Endometrium (tissue), 2 donors: ENCODE results near the gene FIGNL2.
"Not testable (repeated sequence)": the region's sequence is repeated elsewhere in the genome, so short reads cannot be mapped to it uniquely, and the experiment has no call there.

Source experiments
- FAIRE-seq: peaks from 2 replicates; lab custom pipeline; 2012; peaks lifted over from hg19 to GRCh38; lab: Jason Lieb, UNC
- donor health status: control.
- donor health status: control.

Gene FIGNL2

DNA sequence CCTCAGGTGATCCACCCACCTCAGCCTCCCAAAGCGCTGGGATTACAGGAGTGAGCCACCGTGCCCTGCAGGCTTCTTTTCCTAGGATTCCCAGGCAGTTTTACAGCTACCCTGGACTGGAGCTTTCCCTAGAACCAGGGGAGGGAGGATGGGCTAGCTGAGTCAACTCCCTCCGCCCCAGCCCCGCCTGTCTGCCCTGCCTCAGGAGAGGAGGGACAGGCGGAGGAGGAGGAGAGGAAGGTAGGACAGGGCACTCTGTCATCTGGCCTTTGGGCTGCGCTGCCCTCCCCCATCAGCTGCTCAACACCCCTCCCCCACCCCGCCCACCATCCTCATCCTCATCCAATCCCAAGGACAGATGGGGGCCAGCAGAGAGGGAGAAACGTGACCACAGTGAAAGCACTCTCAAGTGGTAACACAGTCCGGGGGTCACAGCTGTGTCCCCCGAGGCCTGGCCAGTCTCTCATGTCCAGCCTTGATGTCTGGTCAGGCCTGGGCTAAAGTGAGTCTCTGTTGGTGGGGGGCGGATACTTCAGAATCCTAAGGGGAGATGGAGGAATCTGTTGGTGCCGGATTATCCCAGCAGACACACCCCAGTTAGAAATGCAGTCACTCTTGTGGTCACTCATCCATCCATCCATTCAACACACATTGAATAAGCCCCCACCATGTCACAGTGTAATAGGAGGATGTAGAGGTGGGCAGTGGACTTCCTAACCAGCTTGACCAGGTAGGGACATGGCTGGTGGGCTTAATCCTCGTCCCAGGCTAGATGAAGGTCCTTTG, 12.3 kb downstream of the FIGNL2 start:
- FAIRE-seq = no peak

DNA sequence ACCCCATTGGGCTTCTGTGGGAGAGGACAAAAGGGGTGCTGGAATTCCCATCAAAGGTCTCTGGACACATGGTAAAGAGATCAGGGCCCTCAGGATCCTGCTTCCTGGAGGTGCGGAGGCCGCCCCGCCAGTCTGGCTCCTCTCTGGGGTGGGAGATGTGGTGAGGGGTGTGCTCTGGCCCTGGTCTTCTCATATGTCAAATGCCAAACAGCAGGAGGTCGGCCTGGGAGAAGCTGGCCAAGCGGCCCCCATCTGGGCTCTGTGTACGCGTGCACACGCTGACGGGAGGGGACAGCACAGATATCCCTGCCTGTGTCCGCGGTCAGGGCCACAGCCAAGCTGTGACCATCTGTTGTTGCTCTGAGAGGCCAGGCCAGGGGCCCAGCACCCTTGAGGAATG, 14.1 kb downstream of the FIGNL2 start:
- FAIRE-seq = no peak

DNA sequence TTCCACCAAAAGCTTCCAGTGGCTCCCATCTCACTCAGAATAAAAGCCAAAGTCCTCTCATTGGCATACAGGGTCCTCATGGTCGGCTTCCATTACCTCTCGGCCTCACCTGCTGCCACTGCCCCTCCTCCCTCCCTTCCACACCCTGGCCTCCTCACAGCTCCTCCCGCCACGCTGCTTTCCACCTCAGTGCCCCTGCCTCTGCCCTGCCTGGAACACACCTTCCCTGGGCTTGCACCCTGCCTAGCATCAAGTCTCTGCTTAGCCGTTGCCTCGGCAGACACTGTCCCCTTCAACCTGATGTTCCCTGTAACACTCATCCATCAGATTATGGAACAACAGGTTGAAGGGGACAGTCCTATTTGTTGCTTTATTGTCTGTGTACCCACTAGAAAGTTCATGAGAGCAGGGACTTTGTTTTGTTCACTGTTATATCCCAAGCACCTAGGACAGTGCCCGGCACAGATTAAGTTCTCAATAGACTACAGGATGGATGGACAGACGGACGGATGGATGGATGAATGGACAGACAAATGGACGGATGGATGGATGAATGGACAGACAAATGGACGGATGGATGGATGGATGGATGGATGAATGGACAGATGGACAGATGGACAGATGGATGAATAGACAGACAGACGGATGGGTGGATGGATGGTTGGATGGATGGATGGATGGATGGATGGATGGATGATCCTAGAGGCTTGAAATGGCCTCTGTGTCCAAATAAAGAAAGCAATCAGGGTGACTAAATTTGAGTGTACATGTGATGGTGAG, 14.9 kb downstream of the FIGNL2 start:
- FAIRE-seq = no peak

DNA sequence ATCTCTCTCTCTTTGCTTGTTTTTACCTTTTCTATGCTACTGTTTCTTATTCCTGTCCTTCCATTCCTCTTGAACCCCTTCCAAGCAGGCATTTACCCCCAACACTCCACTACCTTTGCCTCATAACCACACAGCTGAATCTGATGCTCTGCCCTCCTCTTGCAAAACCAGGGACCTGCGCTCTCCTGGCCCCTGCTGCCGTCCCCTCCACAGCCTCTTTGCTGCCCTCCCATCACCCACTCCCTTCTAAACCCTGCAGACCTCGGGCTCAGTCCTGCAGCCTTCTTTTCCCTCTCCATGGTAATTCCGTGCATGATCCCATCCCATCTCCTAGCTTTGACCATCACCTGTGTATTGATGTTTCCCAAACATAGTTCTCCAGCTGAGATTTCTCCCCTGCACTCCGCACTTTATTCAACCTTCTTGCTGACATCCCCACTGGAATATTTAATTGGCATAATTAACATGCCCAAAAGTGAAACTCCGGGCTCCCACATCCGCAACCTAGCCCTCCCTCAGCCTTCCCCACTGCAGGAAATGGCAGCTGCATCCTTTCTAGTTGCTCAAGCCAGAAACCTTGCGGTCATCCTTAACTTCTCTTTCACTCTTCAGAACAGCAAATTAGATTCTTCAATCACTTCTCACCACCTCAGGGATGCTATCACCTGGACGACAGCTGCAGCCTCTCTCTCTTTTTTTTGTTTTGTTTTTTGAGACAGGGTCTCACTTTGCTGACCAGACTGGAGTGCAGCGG, 16.0 kb downstream of the FIGNL2 start:
- FAIRE-seq = no peak

DNA sequence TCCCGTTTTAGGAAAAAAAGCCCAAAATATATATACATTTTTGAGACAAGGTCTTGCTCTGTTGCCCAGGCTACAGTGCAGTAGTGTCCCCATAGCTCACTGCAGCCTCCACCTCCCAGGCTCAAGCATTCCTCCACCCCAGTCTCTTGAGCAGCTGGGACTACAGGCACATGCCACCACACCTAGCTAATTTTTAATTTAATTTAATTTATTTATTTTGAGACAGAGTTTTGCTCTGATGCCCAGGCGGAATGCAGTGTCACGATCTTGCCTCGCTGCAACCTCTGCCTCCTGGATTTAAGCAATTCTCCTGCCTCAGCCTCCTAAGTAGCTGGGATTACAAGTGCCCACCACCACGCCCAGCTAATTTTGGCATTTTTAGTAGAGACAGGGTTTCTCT, 16.7 kb downstream of the FIGNL2 start:
- not testable (repeated sequence) for FAIRE-seq

DNA sequence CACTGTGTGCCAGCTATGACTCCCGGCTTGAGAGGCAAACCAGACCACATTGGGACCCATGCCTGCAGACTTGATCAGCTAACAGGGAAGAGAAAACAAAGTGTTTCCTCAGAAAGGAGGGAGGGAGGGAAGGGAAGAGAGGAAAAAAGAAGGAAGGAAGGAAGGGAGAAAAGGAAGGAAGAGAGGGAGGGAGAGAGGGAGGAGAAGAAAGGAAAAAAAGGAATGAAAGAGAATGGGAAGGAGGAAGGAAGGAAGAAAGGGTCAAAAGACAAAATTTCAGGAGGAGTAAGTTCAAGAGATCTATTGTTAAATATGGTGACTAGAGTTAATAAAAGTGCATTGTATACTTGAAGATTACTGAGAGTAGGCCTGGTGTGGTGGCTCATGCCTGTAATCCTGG, 18.9 kb downstream of the FIGNL2 start:
- no peak for FAIRE-seq

DNA sequence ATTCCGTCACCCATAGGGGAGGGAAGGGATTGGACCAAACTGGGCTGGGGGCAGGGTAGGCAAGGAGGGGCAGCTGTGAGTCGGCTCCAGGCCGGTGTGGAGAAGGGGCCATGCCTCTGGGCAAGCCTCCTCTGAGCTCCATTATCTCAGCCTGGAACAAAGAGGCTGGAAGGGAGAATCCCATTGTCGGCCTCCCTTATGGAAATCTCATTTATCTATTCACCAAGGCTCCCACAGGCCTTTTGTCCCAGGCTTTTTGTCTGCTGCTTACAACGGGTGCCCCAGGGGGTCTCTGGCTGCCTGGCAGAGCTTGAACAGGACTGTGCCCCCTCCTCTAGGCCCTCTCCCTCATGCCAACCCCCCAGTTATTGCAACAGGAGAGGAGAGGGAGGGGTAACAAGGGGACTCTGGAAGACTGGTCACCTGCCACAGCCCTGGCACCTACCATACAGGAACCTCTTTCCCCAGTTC, 19.5 kb downstream of the FIGNL2 start:
- FAIRE-seq = no peak

DNA sequence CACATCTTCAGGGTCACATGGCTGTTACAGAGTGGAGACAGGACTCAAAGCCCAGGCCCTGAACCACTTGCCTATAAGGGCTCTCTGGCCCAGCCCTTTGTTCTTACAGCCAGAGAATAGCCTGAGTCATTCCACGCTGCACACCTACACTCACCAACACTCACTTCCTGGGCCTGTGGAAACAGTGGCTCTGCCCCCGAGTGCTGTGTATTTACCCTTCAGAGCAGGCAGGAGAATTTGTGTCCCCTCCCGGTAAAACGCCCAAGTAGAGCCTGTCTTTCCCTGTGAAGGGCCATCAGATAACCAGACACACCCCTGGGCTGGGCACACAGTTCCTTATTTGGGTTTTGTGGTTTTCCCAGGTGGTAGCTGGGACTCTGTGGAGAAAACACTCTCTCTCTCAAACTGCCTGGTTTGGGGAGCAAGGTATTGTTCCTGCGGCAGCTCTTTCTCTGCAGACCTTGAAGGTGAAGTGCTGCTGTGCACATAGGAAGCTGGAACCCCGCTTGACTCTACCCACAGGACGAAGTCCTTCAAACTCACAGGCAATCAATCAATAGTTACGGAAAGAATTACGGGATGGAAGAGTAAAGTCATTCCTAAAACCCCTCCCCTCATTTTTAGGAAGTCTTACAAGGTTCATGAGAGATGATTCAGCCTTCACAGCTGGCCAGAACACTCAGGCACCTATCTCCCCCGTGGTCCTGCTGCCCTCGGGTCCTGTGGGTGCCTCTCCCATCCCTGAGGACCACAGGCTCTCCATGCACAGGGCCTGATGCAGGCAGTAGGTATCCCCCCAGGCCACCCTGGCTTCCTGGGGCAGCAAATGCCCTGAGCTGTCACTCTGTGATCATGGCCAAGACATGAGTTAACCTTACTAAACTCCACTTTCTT, 20.3 kb downstream of the FIGNL2 start:
- no peak for FAIRE-seq

DNA sequence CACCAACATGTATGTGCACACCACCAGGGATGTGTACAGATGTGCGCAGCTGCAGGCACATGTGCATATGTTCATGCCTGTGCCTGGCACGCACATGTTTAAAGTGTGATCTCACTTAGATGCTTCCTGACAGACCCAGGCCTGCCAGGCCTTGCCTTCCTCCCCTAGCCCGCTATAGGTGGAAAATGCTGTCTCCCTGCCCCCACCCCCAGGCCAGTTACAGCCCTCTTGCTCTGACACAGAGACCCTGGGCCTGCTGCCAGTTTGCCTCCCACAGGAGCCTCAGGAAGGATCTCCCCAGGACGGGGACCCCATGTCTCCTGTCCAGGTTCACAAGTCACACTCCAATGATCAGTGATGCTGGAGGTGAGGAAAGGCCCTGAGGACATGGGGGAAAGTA, 21.6 kb downstream of the FIGNL2 start:
- no peak for FAIRE-seq

DNA sequence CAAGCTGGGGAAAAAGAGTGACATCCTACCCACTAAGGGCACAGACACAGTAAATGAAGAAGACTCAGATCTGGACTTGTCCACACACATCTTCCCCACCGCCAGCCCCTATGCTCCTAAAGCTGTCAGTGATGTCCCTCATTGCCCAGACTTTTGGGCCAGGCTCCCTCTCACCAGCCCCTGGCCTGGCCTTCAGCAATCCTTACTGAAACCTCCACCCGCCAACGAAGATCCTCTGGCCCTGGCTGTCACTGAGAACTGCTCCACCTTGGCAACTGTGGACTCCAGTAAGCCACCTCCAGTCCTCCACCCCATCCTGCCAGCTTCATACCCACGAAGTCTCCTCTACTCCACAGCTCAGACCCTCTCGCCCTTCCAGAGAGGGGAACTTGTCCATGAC, 23.3 kb downstream of the FIGNL2 start:
- no peak for FAIRE-seq

DNA sequence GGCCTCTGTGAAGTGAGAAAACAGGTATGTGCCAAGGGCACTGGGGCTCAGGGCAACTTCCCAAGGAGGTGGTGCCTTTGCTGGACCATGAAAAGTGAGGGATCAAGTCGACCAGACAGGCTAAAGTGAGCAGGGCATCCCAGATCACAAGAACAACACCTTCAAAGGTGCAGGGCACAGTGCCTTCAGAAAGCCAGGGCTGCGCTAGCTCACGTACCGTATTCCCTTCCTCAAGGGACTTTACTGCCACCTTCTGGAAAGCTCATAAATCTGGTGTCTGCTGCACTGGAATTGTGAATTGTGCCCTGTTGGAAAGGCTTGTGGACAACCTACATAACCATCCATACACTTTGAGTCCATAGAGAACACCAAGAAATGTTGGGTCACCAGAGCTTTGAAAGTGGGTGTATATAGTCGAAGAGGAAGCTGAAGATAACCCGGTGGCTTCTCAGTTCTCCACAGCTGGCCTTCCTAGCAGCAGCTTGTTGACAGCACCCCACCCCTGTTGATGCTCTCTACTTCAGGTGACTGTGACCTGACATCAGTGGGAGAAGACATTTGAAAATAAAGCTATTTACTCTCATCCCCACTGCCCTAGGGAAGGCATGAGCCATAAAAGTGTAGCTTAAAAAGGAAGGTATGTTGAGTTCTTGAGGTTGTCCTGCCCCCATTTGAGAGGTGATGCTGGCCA, 24.5 kb downstream of the FIGNL2 start:
- FAIRE-seq = no peak

DNA sequence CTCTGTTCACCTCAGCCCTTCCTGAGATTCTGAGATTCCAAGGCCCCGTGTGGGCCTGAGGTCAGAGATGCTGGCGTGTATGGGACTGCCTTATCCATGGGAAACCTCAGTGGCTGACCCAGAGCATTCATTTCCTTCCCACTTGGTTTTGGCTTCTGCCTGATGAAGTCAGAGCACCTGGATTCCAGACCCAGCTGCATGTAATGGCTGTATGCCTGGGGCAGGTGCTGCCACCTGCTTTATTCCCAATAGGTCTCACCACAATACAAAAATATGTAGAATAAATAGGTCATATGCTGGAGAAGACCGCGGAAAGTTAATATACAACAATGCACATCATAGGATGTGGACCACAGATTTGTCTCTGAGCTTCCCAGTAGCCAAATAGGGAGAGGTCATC, 25.6 kb downstream of the FIGNL2 start:
- no peak for FAIRE-seq

DNA sequence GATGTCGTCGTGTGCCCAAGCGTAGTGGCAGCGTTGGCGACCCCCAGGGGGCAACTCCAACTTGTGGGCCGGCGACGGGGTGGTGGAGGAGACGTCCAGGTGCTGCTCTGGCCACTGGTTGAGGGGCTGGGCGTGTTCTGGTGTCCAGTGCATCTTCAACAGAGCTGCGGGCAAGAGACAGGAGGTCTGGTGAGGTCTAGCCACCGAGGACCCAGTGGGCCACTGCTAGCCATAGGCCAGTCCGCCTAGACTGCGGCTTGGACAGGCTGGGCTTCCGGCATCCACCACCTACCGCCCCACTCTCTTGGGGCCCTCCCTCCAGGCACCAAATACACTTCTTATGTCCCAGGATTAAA, 26.3 kb downstream of the FIGNL2 start:
- no peak for FAIRE-seq

DNA sequence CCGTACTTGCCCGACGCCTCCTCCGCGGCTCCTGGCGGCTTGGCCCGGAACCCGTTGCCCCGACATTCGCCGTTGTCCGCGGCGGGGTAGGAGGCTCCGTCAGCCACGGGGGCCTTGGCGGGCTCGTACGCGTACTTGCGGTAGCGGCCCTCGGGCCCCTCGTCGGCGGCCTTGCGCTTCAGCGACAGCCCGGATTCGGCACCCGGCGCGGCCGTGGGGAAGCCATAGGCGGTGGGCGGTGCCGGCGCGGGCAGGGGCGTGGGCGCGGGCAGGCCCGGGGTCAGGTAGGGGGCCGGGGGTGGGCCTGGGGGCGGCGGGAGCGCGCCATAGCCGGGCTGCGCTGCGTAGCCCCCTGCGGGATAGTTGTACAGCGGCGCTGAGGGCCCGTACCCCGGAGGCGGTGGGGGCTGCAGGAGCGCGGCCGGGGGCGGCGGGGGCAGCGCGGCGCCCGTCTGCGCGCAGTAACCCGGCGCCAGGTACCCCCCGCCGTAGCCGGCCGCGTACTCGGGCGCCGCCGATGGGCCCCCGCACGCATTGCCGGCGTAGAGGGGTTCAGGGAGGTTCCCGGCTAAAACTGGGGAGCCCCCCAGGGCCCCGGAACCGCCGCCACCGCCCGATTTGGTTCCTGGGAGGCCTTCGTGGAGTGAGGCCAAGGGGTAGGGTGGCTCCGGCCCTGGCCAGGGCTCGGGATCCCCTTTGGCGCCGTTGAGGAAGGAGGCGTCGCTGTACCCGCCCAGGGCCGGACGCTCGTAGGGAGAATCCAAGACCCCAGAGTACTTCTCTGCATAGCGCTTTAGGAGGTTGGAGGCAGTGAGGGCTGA, 26.9 kb downstream of the FIGNL2 start:
- FAIRE-seq = no peak

DNA sequence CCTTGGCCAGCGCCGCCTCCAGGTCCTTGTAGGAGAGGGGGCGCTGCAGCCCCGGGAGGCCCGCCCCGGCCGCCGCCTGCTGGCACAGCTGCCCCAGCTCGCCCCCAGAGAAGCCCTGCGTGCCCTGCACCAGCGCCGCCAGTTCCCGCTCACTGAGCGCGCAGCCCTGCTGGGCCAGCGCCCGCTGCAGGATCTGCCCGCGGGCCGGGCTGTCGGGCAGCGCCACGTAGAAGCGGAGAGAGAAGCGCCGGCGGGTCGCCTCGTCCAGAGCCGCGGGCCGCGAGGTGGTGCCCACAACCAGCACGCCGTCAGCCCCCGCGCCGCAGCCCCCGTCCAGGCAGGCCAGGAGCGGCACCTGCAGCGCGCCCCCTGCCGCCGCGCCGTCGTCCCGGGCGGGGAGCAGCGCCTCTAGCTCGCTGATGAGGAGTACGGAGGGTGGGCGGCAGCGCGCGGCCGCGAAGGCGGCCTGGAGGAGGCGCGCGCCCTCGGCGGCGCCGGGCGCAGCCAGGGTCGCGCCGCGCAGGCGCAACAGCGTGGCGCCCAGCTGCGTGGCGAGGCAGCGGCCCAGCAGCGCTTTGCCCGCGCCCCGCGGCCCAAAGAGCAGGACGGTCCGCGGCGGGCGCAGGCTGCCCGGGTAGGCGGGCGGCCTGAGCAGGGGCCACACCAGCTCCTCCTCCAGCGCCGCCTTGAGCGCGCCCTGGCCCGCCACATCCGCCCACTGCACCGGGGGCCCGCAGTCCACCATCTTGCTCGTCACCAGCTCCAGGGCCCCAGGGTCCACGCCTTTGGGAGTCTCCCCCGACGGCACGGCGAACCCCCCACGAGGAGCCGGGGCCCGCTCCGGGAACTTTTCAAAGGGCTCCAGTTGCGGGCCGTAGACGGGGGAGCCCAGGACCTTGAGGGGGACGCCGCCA, 27.7 kb downstream of the FIGNL2 start:
- no peak for FAIRE-seq

DNA sequence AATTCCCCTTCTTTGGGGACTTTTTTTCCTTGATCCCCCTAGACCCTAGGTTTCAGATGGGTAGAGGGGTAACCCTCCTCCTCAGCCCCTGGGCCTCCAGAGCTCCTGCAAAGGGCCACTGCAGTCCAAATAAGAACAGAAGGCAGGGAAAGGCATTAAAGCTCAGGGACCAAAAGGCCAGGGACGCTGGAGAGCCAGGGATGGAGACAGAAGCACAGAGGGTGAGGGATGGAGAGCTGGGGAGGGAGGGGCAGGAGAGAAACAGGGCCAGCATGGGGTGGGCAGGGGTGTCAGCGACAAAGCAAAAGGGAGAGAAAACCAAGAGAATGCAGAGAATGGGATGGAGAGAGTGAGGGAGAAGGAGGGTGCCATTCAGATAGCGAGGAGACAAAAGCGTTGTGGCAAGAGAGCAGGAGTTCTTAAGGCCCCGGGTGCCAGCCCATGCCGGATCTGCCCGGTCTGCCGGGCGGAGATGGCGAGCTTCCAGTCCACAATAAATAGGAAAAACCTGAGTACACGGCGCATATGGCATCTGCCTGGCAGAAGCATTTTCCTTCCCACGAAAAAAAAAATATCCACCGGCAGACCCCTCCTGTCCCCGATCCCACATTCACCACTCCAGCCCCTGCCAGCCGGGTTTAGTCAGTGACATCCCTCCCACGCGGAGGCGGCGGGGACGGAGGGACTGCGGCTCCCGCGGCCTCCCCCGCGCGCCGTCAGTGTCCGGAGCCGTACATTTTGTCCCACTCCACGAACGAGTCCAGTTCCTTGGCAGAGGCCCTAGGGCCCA, 28.6 kb downstream of the FIGNL2 start:
- FAIRE-seq = no peak

DNA sequence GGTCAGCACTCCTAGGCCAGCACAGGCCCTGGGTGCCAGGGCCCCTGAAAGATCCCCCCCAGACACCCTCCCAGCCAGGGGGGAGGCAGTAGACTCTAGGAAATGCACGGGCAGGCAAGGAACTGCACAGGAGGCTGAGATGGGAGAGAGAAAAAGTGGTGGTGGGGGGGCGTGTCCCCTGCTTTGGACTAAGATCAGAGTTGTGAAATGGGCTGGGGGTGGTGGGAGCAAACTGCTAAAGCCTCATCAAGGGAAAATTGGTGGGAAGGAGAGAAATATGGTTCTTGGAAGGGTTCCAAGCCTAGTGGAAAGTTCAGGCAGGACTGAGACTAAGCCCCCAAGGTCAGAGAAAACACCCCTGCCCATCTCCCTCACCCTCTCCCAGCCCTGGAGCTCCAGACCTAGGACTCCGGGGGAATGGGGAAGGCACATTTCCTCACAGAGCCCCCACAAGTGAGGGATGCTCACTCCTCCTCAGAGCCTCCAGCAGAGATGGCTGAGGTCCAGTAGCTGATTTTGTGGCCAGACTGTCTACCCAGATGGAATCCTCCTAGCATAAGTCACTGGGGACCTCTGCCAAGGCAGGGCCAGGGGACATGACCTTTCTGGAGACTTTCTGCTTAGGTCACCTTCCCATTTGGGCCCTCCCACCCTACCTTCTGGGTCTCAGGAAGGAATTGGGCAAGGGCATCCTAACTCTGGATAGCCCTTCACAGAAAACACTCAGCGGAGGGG, 29.8 kb downstream of the FIGNL2 start:
- FAIRE-seq = no peak

DNA sequence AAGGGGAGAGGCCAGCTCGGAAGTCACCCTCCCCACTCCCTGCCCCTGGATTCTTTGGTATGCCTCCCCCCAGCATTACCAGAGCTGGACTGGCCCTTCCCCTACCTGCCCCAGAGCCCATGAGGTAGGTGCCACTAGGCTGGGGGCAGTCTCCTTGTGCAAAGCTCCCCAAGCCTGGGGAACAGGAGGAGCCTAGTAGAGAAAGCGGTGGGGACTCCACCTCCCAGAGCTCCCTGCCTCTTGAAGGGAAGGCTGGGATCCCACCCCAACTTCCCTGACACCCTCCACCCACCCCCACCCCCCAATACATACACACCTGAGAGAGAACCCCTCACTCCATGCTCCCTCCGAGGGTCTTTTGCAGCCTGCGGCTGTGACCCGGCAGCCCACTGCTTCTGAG, 30.4 kb downstream of the FIGNL2 start:
- no peak for FAIRE-seq
